DOHH2 (cell line): Measurements from ENCODE around the gene TTC12.

Source experiments
- H3F3A ChIP-seq: fragments of 200-600 bp; sonication (generic), shearing (Covaris generic); 2 replicates; pipeline ENCODE4 v1.6.0; 2016; ENCODE audit warnings: antibody characterized with exemption, mild to moderate bottlenecking; ENCODE audit not compliant: control insufficient read depth, insufficient read depth
- H3K27ac ChIP-seq: fragments of 200-600 bp; sonication (generic); 2 replicates; pipeline ENCODE4 v1.5.1; 2014; ENCODE audit warnings: low read depth, mild to moderate bottlenecking, low read length, moderate library complexity
- H3K27me3 ChIP-seq: fragments of 200-600 bp; sonication (generic); 2 replicates; pipeline ENCODE4 v1.6.1; 2014; ENCODE audit warnings: mild to moderate bottlenecking, low read length, mixed read lengths; ENCODE audit not compliant: control insufficient read depth
- H3K36me3 ChIP-seq: fragments of 200-600 bp; sonication (generic); 2 replicates; pipeline ENCODE4 v1.6.1; 2014; ENCODE audit warnings: mild to moderate bottlenecking, low read length, moderate library complexity, mixed read lengths; ENCODE audit not compliant: control insufficient read depth
- H3K4me1 ChIP-seq: fragments of 200-600 bp; sonication (generic); 2 replicates; pipeline ENCODE4 v1.6.1; 2014; ENCODE audit warnings: mild to moderate bottlenecking, low read length, mixed read lengths; ENCODE audit not compliant: control insufficient read depth
- H3K4me2 ChIP-seq: fragments of 200-600 bp; sonication (generic); 2 replicates; pipeline ENCODE4 v1.6.0; 2014; ENCODE audit warnings: mild to moderate bottlenecking, low read length, moderate library complexity
- H3K4me3 ChIP-seq: fragments of 200-600 bp; sonication (generic); 2 replicates; pipeline ENCODE4 v1.5.1; 2014; ENCODE audit warnings: mild to moderate bottlenecking, low read length, mixed read lengths
- H3K79me2 ChIP-seq: fragments of 200-600 bp; sonication (generic); 2 replicates; pipeline ENCODE4 v1.6.1; 2014; ENCODE audit warnings: mild to moderate bottlenecking, low read length, mixed read lengths; ENCODE audit not compliant: control insufficient read depth
- H3K9me2 ChIP-seq: fragments of 200-600 bp; sonication (generic); replicated peaks from 2 replicates; pipeline ENCODE4 v1.6.1; 2014; ENCODE audit warnings: mild to moderate bottlenecking, low read length, mixed read lengths; ENCODE audit not compliant: control insufficient read depth
- H3K9me3 ChIP-seq: fragments of 200-600 bp; sonication (generic); 2 replicates; pipeline ENCODE4 v1.6.1; 2014; ENCODE audit warnings: antibody characterized with exemption, low read length, mixed read lengths; ENCODE audit not compliant: control insufficient read depth, insufficient read depth
- H4K20me1 ChIP-seq: fragments of 200-600 bp; sonication (generic); 2 replicates; pipeline ENCODE4 v1.6.0; 2014; ENCODE audit warnings: low read depth, mild to moderate bottlenecking, antibody characterized with exemption, low read length, moderate library complexity; ENCODE audit not compliant: control insufficient read depth, insufficient read depth
- CTCF ChIP-seq: fragments of 200-600 bp; sonication (generic); IDR thresholded peaks from one replicate; pipeline ENCODE4 v1.5.1; 2014; ENCODE audit warnings: antibody characterized with exemption, mild to moderate bottlenecking, low read depth, low read length; ENCODE audit not compliant: poor library complexity, severe bottlenecking
- EZH2phosphoT487 ChIP-seq: fragments of 200-600 bp; sonication (generic); IDR thresholded peaks from 2 replicates; pipeline ENCODE4 v1.6.1; 2017; ENCODE audit warnings: borderline replicate concordance, mild to moderate bottlenecking, antibody characterized with exemption, low read length, moderate library complexity, mixed read lengths

Gene TTC12

GRCh38 chr11:113351480-113351879 lies 37.1 kb downstream of the TTC12 start:
- no peaks in the 10 kb centered on the region for H3K4me1 ChIP-seq
- no peaks in the 10 kb centered on the region for H4K20me1 ChIP-seq
- TF ChIP-seq CTCF (no peak), EZH2phosphoT487 (no peak)
- no peaks in the 10 kb centered on the region for H3K36me3 ChIP-seq
- H3K27ac ChIP-seq, result no peak overlapping the region
- H3K9me3 ChIP-seq, result no peaks in the 10 kb centered on the region
- no peaks in the 10 kb centered on the region for H3F3A ChIP-seq
- H3K9me2 ChIP-seq, result no peaks in the 10 kb centered on the region
- H3K27me3 ChIP-seq, result no peaks in the 10 kb centered on the region
- H3K4me2 ChIP-seq, result no peak overlapping the region
- no peaks in the 10 kb centered on the region for H3K79me2 ChIP-seq
- no peak overlapping the region for H3K4me3 ChIP-seq

- no peak for TF ChIP-seq CTCF
- TF ChIP-seq EZH2phosphoT487, result no peak
Observed at GRCh38 chr11:113356203-113356602, 41.8 kb downstream of the TTC12 start.

GRCh38 chr11:113363406-113363805 lies 49.0 kb downstream of the TTC12 start:
- Histone ChIP-seq H3K4me1 (no peaks in the 10 kb centered on the region), H3K36me3 (no peaks in the 10 kb centered on the region)

More at GRCh38 chr11:113356203-113356602, 41.8 kb downstream of the TTC12 start:
- H3K4me1 ChIP-seq, result no peaks in the 10 kb centered on the region
- H3K4me3 ChIP-seq, result no peak overlapping the region
- H3K9me3 ChIP-seq, result no peaks in the 10 kb centered on the region; the same call in 1 of the 2 replicates
- no peaks in the 10 kb centered on the region for H3F3A ChIP-seq
- no peak overlapping the region for H3K4me2 ChIP-seq
- no peaks in the 10 kb centered on the region for H3K79me2 ChIP-seq
- no peaks in the 10 kb centered on the region for H4K20me1 ChIP-seq
- no peaks in the 10 kb centered on the region for H3K27me3 ChIP-seq
- H3K9me2 ChIP-seq, result no peaks in the 10 kb centered on the region
- no peaks in the 10 kb centered on the region for H3K36me3 ChIP-seq
- no peak overlapping the region for H3K27ac ChIP-seq

More at GRCh38 chr11:113363406-113363805, 49.0 kb downstream of the TTC12 start:
- Histone ChIP-seq H3K27ac (no peak overlapping the region), H3K9me2 (no peaks in the 10 kb centered on the region), H3K27me3 (no peaks in the 10 kb centered on the region), H3K9me3 (no peaks in the 10 kb centered on the region), H3K79me2 (no peaks in the 10 kb centered on the region), H3F3A (no peaks in the 10 kb centered on the region), H3K4me3 (no peak overlapping the region), H4K20me1 (no peaks in the 10 kb centered on the region), H3K4me2 (no peak overlapping the region)
- no peak for TF ChIP-seq CTCF
- TF ChIP-seq EZH2phosphoT487, result no peak
